HG02981 (cell line): ENCODE results near the gene MKRN2.
"Not testable (repeated sequence)": the region's sequence is repeated elsewhere in the genome, so short reads cannot be mapped to it uniquely, and the experiment has no call there.

Source experiments
- ATAC-seq: cut with Tn5 transposase; IDR thresholded peaks from one replicate; pipeline ENCODE4 v1.9.1; 2021; ENCODE audit warnings: mild to moderate bottlenecking, moderate library complexity; ENCODE audit not compliant: unreplicated experiment

Gene MKRN2

GRCh38 chr3:12627370-12627769 lies 70.5 kb downstream of the MKRN2 start:
- ATAC-seq, result no peak

- ATAC-seq, result no peak
Observed at GRCh38 chr3:12628813-12629212, 71.9 kb downstream of the MKRN2 start.

- no peak for ATAC-seq
Observed at GRCh38 chr3:12629560-12629959, 72.7 kb downstream of the MKRN2 start.

- no peak for ATAC-seq
Observed at GRCh38 chr3:12630292-12630691, 73.4 kb downstream of the MKRN2 start.

- ATAC-seq, result not testable (repeated sequence)
Observed at GRCh38 chr3:12630843-12631242, 74.0 kb downstream of the MKRN2 start.

- ATAC-seq, result no peak
Observed at GRCh38 chr3:12632523-12632922, 75.6 kb downstream of the MKRN2 start.

- no peak for ATAC-seq
Observed at GRCh38 chr3:12633108-12633507, 76.2 kb downstream of the MKRN2 start.
